Ovary (tissue), 9 donors: Measurements from ENCODE around the gene RPRD1A. TPM values are rescaled to one million over a fixed set of nuclear protein-coding genes. Genes with fewer than 3 reads are reported as not detected.
"Not testable (repeated sequence)": the region's sequence is repeated elsewhere in the genome, so short reads cannot be mapped to it uniquely, and the experiment has no call there.

Experiments used
- DNase-seq, 5 donors: peaks; one replicate each; pipeline ENCODE4 v3.0.0-alpha.2; 2019 to 2020
- H3K27ac ChIP-seq, 2 donors: fragments of 200-600 bp; one replicate each; pipeline versions ENCODE4 v1.5.1 to v1.8.0; 2019 to 2022
- H3K27me3 ChIP-seq: fragments of 200-600 bp; one replicate; pipeline ENCODE4 v1.8.0; 2022
- H3K36me3 ChIP-seq: fragments of 200-600 bp; sonication (generic); one replicate; pipeline ENCODE4 v1.5.1; 2019
- H3K4me1 ChIP-seq: one replicate; pipeline ENCODE4 v1.8.1; 2013; ENCODE audit warnings: mild to moderate bottlenecking, moderate library complexity; ENCODE audit not compliant: insufficient read depth
- H3K4me3 ChIP-seq: fragments of 200-600 bp; sonication (generic); one replicate; pipeline ENCODE4 v1.5.1; 2017
- H3K9me3 ChIP-seq, 2 donors: fragments of 200-600 bp in 1 of 2; sonication (generic) in 1 of 2; one replicate each; pipeline versions ENCODE4 v1.5.1 to v1.8.1; 2013 to 2019; ENCODE audit warnings: mild to moderate bottlenecking in 1 of 2, moderate library complexity in 1 of 2
- CTCF ChIP-seq, 3 donors: fragments of 450-650 bp in 2 of 3; fragments of 200-600 bp in 1 of 3; IDR thresholded peaks; one replicate each; pipeline versions ENCODE4 v1.5.1 to v1.8.0; 2016 to 2022; ENCODE audit warnings: antibody characterized with exemption in 3 of 3, mild to moderate bottlenecking in 1 of 3
- EP300 ChIP-seq: sonication (generic); formaldehyde crosslinking; IDR thresholded peaks from one replicate; pipeline ENCODE4 v1.6.1; 2017; ENCODE audit warnings: antibody characterized with exemption
- POLR2A ChIP-seq: fragments of 450-650 bp; IDR thresholded peaks from one replicate; pipeline ENCODE4 v1.6.1; 2017; ENCODE audit warnings: antibody characterized with exemption, mild to moderate bottlenecking, moderate library complexity
- WGBS, 3 donors: extraction: QIAGEN DNeasy Blood & Tissue Kit in 1 of 3; methylation state at CpG; one replicate each; pipeline versions ENCODE4 v1.1.5 to v1.1.7; 2013 to 2017; 5-methylcytosine and 5-hydroxymethylcytosine counted together
- intact Hi-C, 4 donors: fragments of 100-400 bp; cut with DNase I; formaldehyde crosslinking; loops; one replicate each; pipeline versions ENCODE4 v1.11.0 to v1.15.1; 2022 to 2023
- polyA plus RNA-seq, 2 donors: library from polyadenylated mRNA; stranded (reverse); fragments of 200-250 nt in 1 of 2; fragments of 350-450 nt in 1 of 2; fragmentation: Illumina TruSeq in 1 of 2; extraction: RNeasy Lipid Tissue Mini Kit (QIAGEN cat#74804) in 1 of 2; gene quantifications; one replicate each; pipeline ENCODE4 v1.2.3, GENCODE V29; 2013 to 2014
- total RNA-seq, 7 donors: library from RNA; depleted of rRNA in 2 of 7; stranded (reverse); fragments of >200 nt in 2 of 7; fragmentation: NEBNext Ultra II Directional in 3 of 7; extraction: Animal tissue kit (Norgen Biotek cat#: 25700) in 3 of 7; gene quantifications; one replicate each; pipeline versions ENCODE4 v1.1.0 to v1.2.4, GENCODE V29; 2016 to 2023
- donor health status: DM: no; HTN: no; CAD: no; lungs with moderate emphysema.
- donor health status: DM: no; HTN: no; CAD: no.
- donor health status: Bipolar disorder and iron deficiency.
- donor health status: DM: yes; HTN: yes; CAD: no.
- donor health status: DM: no; HTN: no; CAD: no.
- donor health status: DM: yes; HTN: yes; CAD: no.

The RPRD1A gene
- total and polyA plus RNA-seq, 9 donors: 19.3 to 56.8 (median 41.3) TPM

GRCh38 chr18:36031903-36032302 is 35.5 kb downstream of the RPRD1A start:
- Histone ChIP-seq H3K36me3 (no peaks in the 10 kb centered on the region), H3K27ac (no peak overlapping the region), H3K9me3 (no peaks in the 10 kb centered on the region), H3K27me3 (no peaks in the 10 kb centered on the region), H3K4me1 (peaks cover 4% of the 10 kb centered on the region), H3K4me3 (no peak overlapping the region)
- no peak for DNase-seq
- TF ChIP-seq POLR2A (no peak), EP300 (no peak), CTCF (IDR thresholded peaks at IDR 0.05) (no peak)
- 95 to 98% (median 98%) methylated on average over 2 of the region's 2 CpGs for WGBS, 3 donors
- intact Hi-C loops: no loop called here

DNA sequence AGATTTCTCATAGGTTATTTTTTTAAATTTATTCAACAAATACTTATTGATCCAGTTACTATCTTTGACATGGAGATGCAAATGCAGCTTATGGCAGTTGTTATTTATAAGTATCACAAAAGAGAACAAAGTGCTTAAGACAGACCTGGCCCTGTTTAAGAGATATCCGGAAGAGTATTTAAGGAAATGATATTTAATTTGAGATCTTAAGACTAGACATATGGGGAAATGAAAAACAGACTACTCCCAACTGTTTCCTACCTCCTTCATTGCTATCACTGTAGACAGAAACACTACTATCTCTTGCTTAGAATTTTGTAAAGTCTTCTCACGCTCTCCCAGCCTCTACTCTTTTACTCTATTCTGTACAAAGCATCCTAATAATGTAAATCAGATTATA is 36.0 kb downstream of the RPRD1A start:
- DNase-seq: no peak
- WGBS, 3 donors: 83 to 86% (median 83%) methylated on average over 2 of the region's 2 CpGs
- Histone ChIP-seq H3K27ac (no peak overlapping the region), H3K9me3 (no peaks in the 10 kb centered on the region), H3K4me1 (peaks cover 4% of the 10 kb centered on the region), H3K27me3 (no peaks in the 10 kb centered on the region), H3K36me3 (no peaks in the 10 kb centered on the region), H3K4me3 (no peak overlapping the region)
- TF ChIP-seq CTCF (IDR thresholded peaks at IDR 0.05) (no peak), EP300 (no peak)
- intact Hi-C loops: no loop called here

DNA sequence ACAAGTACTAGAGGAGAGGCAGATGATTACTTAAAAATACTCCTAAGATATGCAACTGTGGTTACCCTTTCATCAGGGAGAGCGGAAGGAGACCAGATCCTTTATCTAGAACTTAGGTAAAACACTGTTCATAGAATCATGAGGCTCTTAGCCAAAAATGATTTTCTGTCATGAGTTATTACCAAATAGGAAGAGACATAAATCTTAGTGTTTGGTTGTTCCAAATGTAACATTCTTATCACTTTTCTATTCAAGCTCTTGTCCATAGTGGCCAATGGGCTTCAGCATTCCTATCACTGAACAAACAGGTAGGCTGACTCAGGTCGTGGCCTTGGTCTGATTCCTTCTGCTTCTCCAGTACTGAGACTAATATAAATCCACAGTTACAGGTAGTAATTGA is 38.5 kb downstream of the RPRD1A start:
- intact Hi-C loops: loop anchor here in 1 of 4 donors (10.0 kb wide), 1 partner anchor 266 kb away; the partner anchor contains the start of gene FHOD3
- TF ChIP-seq CTCF (IDR thresholded peaks at IDR 0.05): no peak
- TF ChIP-seq POLR2A: no peak
- TF ChIP-seq EP300: no peak
- no peak overlapping the region for H3K4me3 ChIP-seq
- no peak for DNase-seq
- no peaks in the 10 kb centered on the region for H3K27me3 ChIP-seq
- no peaks in the 10 kb centered on the region for H3K4me1 ChIP-seq
- H3K9me3 ChIP-seq: no peaks in the 10 kb centered on the region
- WGBS, 3 donors: 93 to 95% (median 93%) methylated on average over 2 of the region's 2 CpGs
- H3K36me3 ChIP-seq: no peaks in the 10 kb centered on the region
- no peak overlapping the region for H3K27ac ChIP-seq

- DNase-seq: no peak
- WGBS, 3 donors: 3 to 7% (median 5%) methylated on average over 1 of the region's 1 CpG
- Histone ChIP-seq H3K4me1 (no peaks in the 10 kb centered on the region), H3K4me3 (no peak overlapping the region), H3K36me3 (no peaks in the 10 kb centered on the region), H3K27me3 (no peaks in the 10 kb centered on the region), H3K27ac (no peak overlapping the region), H3K9me3 (no peaks in the 10 kb centered on the region)
- TF ChIP-seq EP300: no peak
- no peak for TF ChIP-seq CTCF (IDR thresholded peaks at IDR 0.05)
- TF ChIP-seq POLR2A: no peak
- intact Hi-C loops: loop anchor here in 1 of 4 donors (10.0 kb wide), 1 partner anchor 270 kb away; the partner anchor contains the start of gene FHOD3
These were observed 42.3 kb downstream of the RPRD1A start for GRCh38 chr18:36025025-36025424.

- not testable (repeated sequence) for DNase-seq, H3K9me3 ChIP-seq, H3K36me3 ChIP-seq, H3K27me3 ChIP-seq, H3K27ac ChIP-seq, H3K4me3 ChIP-seq, H3K4me1 ChIP-seq
- intact Hi-C loops: loop anchor here in 1 of 4 donors (10.0 kb wide), 1 partner anchor 271 kb away; the partner anchor contains the start of gene FHOD3
- 63 to 83% (median 82%) methylated on average over 3 of the region's 3 CpGs for WGBS, 3 donors
These were observed 43.1 kb downstream of the RPRD1A start for GRCh38 chr18:36024241-36024640.
